Measurements from ENCODE around the gene COBL.

Gene COBL

GRCh38 chr7:51027935-51028830, 288.4 kb downstream of the COBL start:
- 93 to 94% methylated on average over 13 to 14 of the region's 19 CpGs for WGBS, 2 experiments (ENCODE audit: insufficient coverage in 2 of 2)
- no peak overlapping the region for H3K27ac ChIP-seq (ENCODE audit: low read depth, low read length, severe bottlenecking)
- H3K9me3 ChIP-seq (ENCODE audit: control insufficient read depth, low read length) = no peaks in the 10 kb centered on the region
- no peaks in the 10 kb centered on the region for H3K36me3 ChIP-seq (ENCODE audit: control insufficient read depth, insufficient read depth, low read length)
- H3K4me3 ChIP-seq (ENCODE audit: extremely low read depth, insufficient read depth, low read length, poor library complexity, severe bottlenecking) = no peak overlapping the region
- peaks cover 10% of the 10 kb centered on the region for H3K4me1 ChIP-seq (ENCODE audit: control insufficient read depth, insufficient read depth, low read length, poor library complexity, severe bottlenecking)

GRCh38 chr7:51027106-51027934, 289.3 kb downstream of the COBL start:
- H3K36me3 ChIP-seq (ENCODE audit: control insufficient read depth, insufficient read depth, low read length) = no peaks in the 10 kb centered on the region
- no peak overlapping the region for H3K27ac ChIP-seq (ENCODE audit: low read depth, low read length, severe bottlenecking)
- no peak overlapping the region for H3K4me3 ChIP-seq (ENCODE audit: extremely low read depth, insufficient read depth, low read length, poor library complexity, severe bottlenecking)
- H3K4me1 ChIP-seq (ENCODE audit: control insufficient read depth, insufficient read depth, low read length, poor library complexity, severe bottlenecking) = peaks cover 10% of the 10 kb centered on the region
- WGBS, 2 experiments (ENCODE audit: insufficient coverage in 2 of 2) = 89 to 97% methylated on average over 7 to 9 of the region's 10 CpGs
- H3K9me3 ChIP-seq (ENCODE audit: control insufficient read depth, low read length) = no peaks in the 10 kb centered on the region

GRCh38 chr7:51026341-51026740, 290.3 kb downstream of the COBL start:
- Histone ChIP-seq H3K4me3 (ENCODE audit: extremely low read depth, insufficient read depth, low read length, poor library complexity, severe bottlenecking) (no peak overlapping the region), H3K4me1 (ENCODE audit: control insufficient read depth, insufficient read depth, low read length, poor library complexity, severe bottlenecking) (peaks cover 10% of the 10 kb centered on the region), H3K9me3 (ENCODE audit: control insufficient read depth, low read length) (no peaks in the 10 kb centered on the region), H3K36me3 (ENCODE audit: control insufficient read depth, insufficient read depth, low read length) (no peaks in the 10 kb centered on the region), H3K27ac (ENCODE audit: low read depth, low read length, severe bottlenecking) (no peak overlapping the region)
- WGBS, 2 experiments (ENCODE audit: insufficient coverage in 2 of 2) = 99 to 100% methylated on average over 2 to 10 of the region's 12 CpGs

DNA sequence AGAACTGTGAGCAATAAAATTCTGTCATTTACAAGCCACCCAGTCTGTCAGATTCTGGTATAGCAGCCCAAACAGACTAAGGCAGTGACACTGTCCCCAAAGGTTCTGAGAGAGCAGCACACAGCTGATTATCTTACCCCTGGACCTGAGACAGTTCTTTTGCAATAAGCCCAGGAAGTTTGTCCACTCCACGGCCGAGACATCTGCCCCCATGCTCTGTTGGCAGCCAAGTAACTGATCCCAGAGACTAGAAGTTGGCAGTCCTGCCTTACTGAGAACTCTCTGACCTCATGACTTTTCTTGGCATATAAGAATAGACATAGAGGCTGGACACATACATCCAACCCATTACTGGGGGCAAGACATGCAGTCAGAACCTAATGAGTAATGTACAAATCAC, 290.9 kb downstream of the COBL start:
- 79 to 85% methylated on average over 2 of the region's 2 CpGs for WGBS, 2 experiments (ENCODE audit: insufficient coverage in 2 of 2)
- Histone ChIP-seq H3K4me3 (ENCODE audit: extremely low read depth, insufficient read depth, low read length, poor library complexity, severe bottlenecking) (no peak overlapping the region), H3K9me3 (ENCODE audit: control insufficient read depth, low read length) (no peaks in the 10 kb centered on the region), H3K4me1 (ENCODE audit: control insufficient read depth, insufficient read depth, low read length, poor library complexity, severe bottlenecking) (peaks cover 10% of the 10 kb centered on the region), H3K36me3 (ENCODE audit: control insufficient read depth, insufficient read depth, low read length) (no peaks in the 10 kb centered on the region), H3K27ac (ENCODE audit: low read depth, low read length, severe bottlenecking) (no peak overlapping the region)

- H3K4me3 ChIP-seq (ENCODE audit: extremely low read depth, insufficient read depth, low read length, poor library complexity, severe bottlenecking) = no peak overlapping the region
- H3K36me3 ChIP-seq (ENCODE audit: control insufficient read depth, insufficient read depth, low read length) = no peaks in the 10 kb centered on the region
- H3K9me3 ChIP-seq (ENCODE audit: control insufficient read depth, low read length) = no peaks in the 10 kb centered on the region
- peaks cover 4% of the 10 kb centered on the region for H3K4me1 ChIP-seq (ENCODE audit: control insufficient read depth, insufficient read depth, low read length, poor library complexity, severe bottlenecking)
- H3K27ac ChIP-seq (ENCODE audit: low read depth, low read length, severe bottlenecking) = no peak overlapping the region
- WGBS, 2 experiments (ENCODE audit: insufficient coverage in 2 of 2) = 96 to 97% methylated on average over 12 of the region's 16 CpGs
These were observed 291.7 kb downstream of the COBL start for GRCh38 chr7:51024867-51025266.

DNA sequence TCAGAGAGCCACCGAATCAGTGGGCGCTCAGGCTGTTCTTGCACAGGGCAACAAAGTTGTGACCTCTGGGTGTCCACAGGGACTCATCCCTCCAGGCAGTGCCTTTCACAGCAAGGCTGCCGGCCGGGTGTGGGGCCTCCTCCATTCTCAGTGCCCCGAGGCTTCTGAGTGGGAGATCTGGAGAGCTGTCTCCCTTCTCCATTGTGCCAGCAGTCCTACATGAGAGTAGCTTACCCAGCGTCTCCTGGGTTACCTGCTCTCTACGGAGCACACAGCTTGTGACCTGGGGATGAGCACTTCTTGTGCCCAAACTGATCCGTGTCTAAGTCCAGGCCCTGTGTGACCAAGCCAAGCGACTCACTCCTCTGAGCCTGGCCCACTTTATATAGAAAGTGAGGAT, 293.1 kb downstream of the COBL start:
- no peak overlapping the region for H3K4me3 ChIP-seq (ENCODE audit: extremely low read depth, insufficient read depth, low read length, poor library complexity, severe bottlenecking)
- no peaks in the 10 kb centered on the region for H3K4me1 ChIP-seq (ENCODE audit: control insufficient read depth, insufficient read depth, low read length, poor library complexity, severe bottlenecking)
- no peak overlapping the region for H3K27ac ChIP-seq (ENCODE audit: low read depth, low read length, severe bottlenecking)
- WGBS, 2 experiments (ENCODE audit: insufficient coverage in 2 of 2) = 90 to 92% methylated on average over 8 to 9 of the region's 9 CpGs
- H3K36me3 ChIP-seq (ENCODE audit: control insufficient read depth, insufficient read depth, low read length) = no peaks in the 10 kb centered on the region
- no peaks in the 10 kb centered on the region for H3K9me3 ChIP-seq (ENCODE audit: control insufficient read depth, low read length)

- Histone ChIP-seq H3K9me3 (ENCODE audit: control insufficient read depth, low read length) (no peaks in the 10 kb centered on the region), H3K27ac (ENCODE audit: low read depth, low read length, severe bottlenecking) (no peak overlapping the region)
- WGBS, 2 experiments (ENCODE audit: insufficient coverage in 2 of 2) = 92 to 93% methylated on average over 5 of the region's 6 CpGs
These were observed 293.8 kb downstream of the COBL start for GRCh38 chr7:51022821-51023220.

DNA sequence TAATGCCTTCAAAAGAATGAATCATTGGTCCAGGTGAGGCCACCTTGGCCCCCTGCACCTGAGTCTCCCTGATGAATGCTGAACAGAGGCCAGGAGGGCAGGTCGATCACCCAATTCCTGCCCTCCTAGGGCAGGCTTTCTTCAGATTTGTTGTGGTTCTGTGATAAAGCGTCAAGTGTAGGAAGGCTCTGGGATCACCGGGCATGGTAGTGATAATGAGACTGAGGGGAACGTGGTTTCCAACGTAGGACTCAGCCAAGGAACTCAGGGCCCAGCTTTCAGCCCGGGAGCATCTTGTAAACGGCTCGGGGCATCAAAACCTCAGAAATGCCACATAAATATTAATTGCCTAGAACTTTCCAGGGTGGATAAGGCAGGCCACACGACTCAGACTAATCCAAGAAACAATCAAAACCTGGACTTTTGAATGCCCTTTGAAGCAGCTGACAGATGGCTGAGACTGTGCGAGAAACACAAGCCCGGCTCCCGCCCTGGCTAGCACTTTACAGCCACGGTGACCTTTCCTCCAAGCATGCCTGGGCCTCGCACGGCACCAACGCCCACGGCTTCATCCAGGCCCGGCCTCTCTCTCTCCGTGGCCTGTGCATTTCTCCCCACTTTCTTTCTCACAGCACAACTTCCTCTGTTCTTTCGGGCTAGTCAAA, 294.6 kb downstream of the COBL start:
- Histone ChIP-seq H3K36me3 (ENCODE audit: control insufficient read depth, insufficient read depth, low read length) (no peaks in the 10 kb centered on the region), H3K27ac (ENCODE audit: low read depth, low read length, severe bottlenecking) (no peak overlapping the region), H3K4me3 (ENCODE audit: extremely low read depth, insufficient read depth, low read length, poor library complexity, severe bottlenecking) (no peak overlapping the region), H3K4me1 (ENCODE audit: control insufficient read depth, insufficient read depth, low read length, poor library complexity, severe bottlenecking) (no peaks in the 10 kb centered on the region), H3K9me3 (ENCODE audit: control insufficient read depth, low read length) (no peaks in the 10 kb centered on the region)
- 88 to 99% methylated on average over 16 to 20 of the region's 20 CpGs for WGBS, 2 experiments (ENCODE audit: insufficient coverage in 2 of 2)

More at GRCh38 chr7:51022821-51023220, 293.8 kb downstream of the COBL start:
- no peaks in the 10 kb centered on the region for H3K36me3 ChIP-seq (ENCODE audit: control insufficient read depth, insufficient read depth, low read length)
- no peaks in the 10 kb centered on the region for H3K4me1 ChIP-seq (ENCODE audit: control insufficient read depth, insufficient read depth, low read length, poor library complexity, severe bottlenecking)
- H3K4me3 ChIP-seq (ENCODE audit: extremely low read depth, insufficient read depth, low read length, poor library complexity, severe bottlenecking) = no peak overlapping the region

DNA sequence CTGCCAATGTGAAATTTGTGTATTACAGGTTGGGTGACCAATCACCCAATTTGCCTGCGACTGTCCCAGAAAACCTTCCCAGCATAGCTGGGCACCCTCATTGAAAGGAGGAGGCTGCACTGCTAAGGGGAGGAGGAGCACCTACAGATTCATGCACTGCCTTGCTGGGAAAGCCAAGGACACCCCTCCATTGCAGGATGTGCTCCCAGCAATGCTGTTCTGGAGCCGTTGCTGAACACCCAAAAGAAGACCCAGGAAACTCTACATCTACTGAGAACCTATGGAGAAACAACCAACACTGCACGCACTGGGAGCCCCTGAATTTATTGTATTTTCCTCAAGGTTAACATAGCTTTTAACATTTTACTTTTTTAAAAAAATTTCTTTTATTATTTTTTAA, 295.7 kb downstream of the COBL start:
- H3K9me3 ChIP-seq (ENCODE audit: control insufficient read depth, low read length) = no peaks in the 10 kb centered on the region
- no peaks in the 10 kb centered on the region for H3K36me3 ChIP-seq (ENCODE audit: control insufficient read depth, insufficient read depth, low read length)
- WGBS, 2 experiments (ENCODE audit: insufficient coverage in 2 of 2) = 80 to 100% methylated on average over 2 of the region's 3 CpGs
- no peaks in the 10 kb centered on the region for H3K4me1 ChIP-seq (ENCODE audit: control insufficient read depth, insufficient read depth, low read length, poor library complexity, severe bottlenecking)
- no peak overlapping the region for H3K27ac ChIP-seq (ENCODE audit: low read depth, low read length, severe bottlenecking)
- no peak overlapping the region for H3K4me3 ChIP-seq (ENCODE audit: extremely low read depth, insufficient read depth, low read length, poor library complexity, severe bottlenecking)
